HG03159 (cell line): ENCODE data around the gene AFF3.

Experiments used
- ATAC-seq: cut with Tn5 transposase; IDR thresholded peaks from one replicate; pipeline ENCODE4 v1.9.1; 2021; ENCODE audit warnings: mild to moderate bottlenecking, moderate library complexity; ENCODE audit not compliant: unreplicated experiment

The AFF3 gene

DNA sequence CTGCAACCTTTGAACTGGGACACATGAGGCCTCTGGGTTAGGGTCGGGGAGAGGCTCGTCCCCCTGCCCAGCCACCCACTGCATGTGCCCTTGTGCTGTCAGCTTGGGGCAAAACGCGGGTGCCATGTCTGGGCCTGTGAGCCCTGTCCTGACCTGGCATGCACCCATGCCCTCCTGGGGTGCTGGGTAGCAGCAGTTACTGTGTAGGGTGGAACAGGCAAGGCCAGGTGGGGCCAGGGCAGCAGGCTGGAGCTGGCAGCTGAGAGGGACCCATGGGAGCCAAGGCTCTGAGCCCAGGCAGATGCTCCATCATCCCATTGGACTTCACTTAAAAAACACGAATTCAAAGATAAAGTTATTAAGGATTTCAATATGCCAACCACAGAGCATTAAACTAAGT, 518.8 kb downstream of the AFF3 start:
- ATAC-seq: no peak

DNA sequence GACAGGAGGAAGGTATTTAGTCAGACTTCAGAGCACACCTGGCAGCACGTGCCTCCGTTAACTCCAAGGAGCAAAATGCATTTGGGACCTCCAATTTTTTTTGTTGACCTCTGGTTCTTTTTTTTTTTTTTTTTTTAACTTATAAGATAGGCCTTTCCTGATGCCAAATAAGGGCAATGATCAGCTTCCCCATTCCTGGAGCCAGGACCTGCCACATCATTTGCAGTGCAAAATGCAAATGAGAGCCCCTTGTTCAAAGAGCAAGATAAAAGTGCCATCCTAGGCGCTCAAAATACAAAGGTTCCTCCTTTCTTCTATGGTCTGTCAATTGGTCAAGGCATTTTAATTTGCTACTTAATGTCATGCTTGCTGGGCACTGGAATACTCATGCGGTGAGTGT, 519.4 kb downstream of the AFF3 start:
- ATAC-seq: no peak

DNA sequence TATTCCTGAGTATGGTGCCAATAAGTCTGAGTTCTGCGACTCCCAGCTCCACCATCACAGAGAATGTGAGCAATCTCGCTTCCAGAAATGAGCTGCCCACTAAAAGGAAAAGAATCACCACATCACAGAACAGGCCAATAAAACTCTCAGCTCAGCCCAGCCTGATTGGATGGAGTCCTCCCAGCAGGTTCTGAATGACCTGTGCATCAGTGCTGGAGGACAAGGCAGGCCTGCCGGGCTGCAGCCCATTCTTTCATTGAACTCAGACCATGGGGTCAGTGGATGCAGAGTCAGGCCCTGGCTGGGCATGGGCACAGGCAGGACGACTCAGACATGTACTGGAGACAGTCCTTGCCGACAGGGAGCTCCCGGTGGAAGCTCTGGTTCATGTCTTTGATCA, 519.9 kb downstream of the AFF3 start:
- no peak for ATAC-seq

DNA sequence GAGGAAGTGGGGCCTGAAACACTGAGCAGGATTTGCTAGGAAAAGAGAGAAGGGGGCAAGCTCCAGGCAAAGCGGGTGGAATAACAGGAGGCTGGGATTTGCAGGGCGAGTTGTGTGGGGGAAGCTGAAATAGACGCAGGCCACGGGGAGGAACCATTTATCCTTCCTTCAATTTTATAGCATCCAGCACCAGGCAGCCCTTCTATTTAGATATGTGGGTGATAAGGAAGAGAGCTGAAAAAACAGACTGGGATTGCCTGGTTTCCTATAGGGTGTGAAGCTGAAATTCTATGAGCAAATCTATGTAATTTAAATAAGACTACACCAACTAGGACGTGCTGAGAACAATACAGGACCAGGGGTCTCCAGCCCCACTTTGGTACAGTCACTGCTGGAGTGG, 520.6 kb downstream of the AFF3 start:
- no peak for ATAC-seq

DNA sequence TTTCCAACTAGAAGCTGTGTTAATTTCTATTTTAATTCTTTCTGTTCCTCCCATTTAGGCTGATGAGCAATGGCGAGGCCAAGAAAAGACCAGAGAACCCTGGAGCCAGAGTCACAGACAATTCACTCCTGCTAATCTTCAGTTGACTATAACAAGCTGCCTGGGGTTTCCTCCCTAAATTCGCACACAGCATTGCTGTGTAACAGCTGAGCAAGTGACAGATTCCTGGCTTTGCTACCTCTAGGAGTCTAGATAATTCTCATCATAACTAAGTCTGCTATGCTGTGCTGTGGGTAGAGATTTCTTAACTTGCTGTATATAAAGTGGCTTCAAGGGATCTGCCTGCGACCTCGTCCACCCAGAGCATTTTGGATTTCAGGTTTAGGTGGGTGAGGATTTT, 521.3 kb downstream of the AFF3 start:
- ATAC-seq: no peak

DNA sequence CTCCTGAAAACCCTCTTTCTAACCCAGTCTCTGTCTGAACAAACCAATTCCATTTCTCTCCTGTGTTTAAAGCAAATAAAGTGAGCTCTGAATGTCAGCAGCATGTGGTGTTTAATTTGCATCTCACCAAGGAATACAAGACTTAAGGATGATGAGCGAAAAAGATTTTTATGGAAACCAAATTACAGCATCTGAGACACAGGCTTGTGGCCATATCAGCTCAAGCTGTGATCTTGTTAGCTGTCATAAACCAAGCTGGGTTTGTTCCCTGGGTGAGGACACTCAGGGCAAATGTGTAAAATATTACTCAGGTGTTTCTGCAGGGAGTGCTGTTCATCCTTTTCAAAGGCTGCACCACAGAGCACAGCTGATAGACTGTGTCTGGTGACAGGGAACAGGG, 523.2 kb downstream of the AFF3 start:
- no peak for ATAC-seq

DNA sequence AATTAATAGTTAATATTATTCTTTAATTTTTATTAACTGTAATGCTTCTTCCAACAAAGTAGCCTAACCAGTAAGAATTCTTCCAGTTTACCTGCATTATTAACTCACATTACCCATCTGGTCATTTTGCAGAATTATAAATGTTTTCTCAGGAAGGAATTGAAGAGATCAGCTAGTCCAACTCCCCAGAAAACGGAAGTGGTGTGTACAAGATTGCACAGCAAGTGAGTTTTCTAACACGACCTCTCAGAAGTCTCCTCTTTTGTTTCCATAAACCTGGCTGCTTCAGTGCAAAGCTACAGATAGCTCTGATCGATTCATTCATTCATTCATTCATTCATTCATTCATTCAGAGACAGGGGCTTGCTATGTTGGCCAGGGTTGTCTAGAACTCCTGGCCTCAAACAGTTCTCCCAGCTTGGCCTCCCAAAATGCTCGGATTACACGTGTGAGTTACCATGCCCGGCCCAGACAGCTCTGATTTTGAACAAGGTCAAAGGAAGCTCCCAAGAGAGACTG, 523.8 kb downstream of the AFF3 start:
- ATAC-seq: no peak

DNA sequence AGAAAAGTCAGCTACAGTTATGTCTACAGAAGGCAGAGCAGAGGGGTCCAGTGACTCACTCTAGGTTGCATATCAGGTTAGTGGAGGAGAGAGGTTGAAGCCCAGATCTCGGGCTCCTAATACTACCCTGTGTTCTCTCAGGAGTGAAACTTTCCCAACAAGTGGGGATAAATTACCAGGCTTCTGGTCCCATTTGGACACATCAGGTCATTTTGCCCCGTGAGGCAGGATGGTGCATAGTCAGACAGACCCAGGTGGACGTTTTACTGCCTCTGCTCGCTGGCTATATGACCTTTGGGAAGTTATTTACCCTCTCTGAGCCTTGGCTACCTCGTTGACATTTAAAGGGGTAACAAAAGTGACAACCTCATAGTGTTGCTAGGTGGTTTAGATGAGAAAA, 524.6 kb downstream of the AFF3 start:
- ATAC-seq: no peak

DNA sequence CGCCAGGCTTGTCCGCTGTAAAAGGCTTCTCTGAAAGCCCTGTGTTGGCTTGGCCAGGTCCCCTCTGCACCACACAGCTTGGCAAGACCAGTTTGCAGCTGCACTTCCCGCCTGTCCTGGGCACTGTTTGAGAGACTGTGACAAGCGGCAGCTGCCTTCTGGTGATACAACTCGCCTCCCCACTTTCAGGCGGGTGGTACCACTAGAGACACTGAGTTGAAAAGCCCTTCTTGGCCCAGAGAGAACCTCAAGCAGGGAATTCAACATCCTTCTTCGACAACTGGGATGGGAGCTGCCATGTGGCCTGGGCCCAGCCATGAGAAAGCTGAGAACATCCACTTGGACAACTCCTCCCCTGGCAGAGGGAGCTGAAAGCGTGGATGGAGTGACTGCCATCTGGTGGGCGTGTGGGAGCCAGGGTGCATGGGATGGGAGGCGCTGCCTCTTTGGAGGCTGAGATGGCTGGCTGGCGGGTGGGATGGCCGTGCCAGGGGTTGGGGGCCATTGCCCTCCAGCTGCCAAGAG, 527.1 kb downstream of the AFF3 start:
- ATAC-seq: no peak

DNA sequence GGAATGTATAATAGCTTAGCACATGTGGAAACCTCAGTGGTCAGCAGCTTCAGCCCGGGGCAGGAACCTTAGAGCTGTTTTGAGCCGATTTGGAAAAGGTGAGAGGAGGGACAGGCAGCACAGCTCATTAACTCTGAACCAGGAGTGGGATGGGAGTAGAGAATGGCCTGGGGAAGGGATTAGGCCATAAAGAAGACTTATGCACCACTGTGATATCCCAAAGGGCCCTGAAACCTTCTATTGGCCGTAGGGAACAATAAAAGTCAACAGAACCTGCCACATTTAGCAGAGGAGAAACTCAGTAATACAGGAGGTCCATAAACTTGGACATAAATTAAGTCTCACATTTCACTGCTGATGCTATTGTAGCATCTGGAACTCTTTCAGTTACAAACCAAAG, 528.4 kb downstream of the AFF3 start:
- ATAC-seq: no peak

DNA sequence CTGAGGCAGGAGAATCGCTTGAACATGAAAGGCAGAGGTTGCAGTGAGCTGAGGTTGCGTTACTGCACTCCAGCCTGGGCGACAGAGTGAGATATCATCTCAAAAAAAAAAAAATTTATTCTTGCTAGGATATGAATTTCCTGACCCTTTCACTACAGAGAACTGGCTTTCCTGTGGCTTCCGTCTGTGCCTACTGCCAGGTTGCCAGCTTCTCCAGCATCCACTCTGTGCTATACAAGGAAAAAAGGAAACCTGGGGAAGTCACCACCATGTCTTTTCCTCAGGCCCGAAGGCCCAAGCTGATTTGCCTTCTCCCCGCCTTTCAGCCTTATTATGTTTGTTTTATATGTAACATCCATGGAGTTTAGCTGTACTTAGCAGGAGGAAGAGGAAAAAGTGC, 530.6 kb downstream of the AFF3 start:
- ATAC-seq: no peak

DNA sequence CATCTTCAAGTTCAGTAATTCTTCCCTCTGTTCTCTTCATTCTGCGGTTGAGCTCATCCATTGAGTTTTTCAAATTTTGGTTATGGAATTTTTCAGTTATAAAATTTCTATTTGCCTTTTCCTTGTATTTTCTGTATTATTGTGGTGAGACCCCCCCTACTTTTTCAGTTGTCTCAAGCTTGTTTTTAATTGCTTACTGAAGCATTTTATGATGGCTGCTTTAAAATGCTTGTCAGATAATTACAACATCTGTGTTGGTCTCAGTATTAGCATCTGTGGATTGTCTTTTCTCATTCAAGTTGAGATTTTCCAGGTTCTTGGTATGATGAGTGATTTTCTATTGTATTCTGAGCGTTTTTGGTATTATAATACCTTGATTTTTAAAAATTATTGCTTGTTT, 531.4 kb downstream of the AFF3 start:
- ATAC-seq: no peak

DNA sequence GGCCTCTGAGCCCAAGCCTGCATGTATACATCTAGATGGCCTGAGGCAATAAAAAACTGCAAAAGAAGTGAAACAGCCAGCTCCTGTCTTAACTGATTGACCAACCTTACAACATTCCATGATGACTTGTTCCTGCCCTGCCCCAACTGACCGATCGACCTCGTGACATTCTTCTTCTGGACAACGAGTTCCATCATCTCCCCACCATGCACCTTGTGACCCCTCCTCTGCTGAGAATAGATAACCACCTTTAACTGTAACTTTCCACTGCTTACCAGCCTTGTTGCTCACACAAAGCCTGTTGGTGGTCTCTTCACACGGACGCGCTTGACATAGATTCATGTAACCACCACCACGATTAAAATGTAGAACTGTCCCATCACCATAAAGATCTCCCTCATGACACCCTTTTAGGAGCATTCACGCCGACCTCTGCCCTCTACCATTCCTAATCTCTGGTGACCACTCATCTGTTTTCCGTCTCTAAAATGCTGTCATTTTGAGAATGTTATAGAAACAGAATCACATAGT, 532.5 kb downstream of the AFF3 start:
- no peak for ATAC-seq

DNA sequence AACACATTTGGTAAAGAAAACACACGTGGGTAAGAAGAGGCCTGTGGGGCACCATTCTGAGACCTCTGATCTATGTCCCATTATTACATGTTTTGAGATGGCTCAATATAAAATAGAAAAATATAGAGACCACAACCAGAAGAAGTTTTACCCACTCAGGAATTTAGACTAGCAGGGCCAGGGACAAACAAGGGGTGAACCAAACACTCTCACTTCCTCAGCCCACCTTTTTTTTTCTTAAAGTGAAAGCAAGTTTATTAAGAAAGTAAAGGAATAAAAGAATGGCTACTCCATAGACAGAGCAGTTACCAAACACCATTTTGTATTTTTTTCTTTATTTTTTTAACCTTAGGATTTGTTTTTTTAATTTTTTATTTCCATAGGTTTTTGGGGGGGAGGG, 533.5 kb downstream of the AFF3 start:
- ATAC-seq: no peak

DNA sequence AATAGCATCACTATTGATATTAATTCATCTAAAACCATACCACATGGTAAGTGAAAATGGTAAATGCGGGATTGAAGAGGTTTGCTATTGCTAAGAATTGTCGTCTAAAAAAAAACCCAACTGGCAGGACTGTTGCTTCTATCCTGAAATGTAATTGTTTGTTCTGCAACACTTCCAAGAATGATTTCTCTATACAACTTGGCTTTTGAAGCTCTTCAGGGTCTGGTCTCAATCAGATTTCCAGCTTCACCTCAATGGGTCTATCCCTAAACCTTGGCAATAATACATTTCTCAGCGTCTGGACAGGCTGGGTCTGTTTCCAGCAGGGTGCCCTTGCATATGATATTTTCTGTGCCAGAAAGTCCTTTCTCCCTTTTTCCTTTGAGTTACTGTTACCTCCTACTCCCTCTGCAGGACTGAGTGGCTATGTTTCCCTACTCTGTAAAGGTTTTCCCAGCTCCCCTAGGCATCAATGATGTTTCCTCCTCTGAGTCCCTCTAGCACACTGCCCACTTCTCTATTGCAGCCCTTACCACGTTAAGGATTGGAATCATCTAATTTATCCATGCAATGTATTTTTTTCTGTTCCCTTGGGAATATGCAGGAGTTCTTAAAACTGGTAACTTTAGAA, 534.4 kb downstream of the AFF3 start:
- no peak for ATAC-seq

DNA sequence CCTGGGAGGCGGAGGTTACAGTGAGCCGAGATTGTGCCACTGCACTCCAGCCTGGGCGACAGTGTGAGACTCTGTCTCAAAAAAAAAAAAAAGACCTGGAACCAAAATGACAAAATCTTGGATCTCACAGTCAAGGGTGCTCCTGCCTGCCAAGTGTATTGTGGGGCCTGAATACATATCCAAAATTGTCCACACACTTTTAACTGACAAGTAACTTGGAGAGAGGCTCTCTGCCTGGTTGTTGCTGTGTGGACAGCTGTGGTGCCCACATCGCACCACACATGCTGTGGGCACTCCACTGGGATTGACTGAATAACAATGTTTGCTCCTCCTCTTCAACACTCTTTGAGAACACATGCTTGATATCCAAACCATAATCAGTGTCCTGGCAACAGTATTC, 534.9 kb downstream of the AFF3 start:
- ATAC-seq: no peak

DNA sequence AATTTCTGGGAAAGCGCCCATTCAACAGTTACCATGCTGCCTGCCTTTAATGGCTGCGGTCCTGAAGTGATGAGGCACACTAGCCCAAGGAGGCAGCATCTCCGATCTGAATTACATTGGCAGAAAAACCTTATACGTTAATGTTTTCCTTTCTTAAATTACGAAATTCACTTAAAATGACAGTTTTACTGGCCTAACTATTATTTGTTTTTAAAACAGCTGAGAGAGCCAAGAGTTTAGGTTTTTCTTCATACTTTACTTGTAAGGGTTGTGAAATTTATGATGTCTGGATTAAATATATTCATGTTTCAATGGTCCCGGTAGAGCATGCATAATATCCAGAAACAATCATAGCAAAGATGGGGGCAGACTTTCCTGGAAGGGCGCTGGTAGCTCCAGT, 537.4 kb downstream of the AFF3 start:
- no peak for ATAC-seq

DNA sequence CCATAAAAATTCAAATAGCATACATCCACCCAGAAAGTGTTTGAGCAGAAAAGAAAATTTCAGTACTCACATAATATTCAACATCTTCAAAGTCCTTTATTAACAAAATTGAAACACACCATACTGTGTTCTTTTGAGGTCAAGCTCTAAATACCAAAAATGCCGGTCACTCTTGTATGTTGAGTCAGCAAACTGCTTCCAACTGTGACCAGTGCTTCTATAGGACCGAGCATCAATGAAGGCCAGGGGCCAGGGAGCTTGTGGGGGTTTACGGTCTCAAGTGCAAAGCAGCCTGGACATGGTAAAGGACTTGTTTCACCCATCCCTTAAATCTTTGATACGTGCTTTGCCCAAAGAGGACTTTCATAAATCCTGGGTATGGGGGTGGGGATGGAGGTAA, 539.9 kb downstream of the AFF3 start:
- ATAC-seq: no peak

DNA sequence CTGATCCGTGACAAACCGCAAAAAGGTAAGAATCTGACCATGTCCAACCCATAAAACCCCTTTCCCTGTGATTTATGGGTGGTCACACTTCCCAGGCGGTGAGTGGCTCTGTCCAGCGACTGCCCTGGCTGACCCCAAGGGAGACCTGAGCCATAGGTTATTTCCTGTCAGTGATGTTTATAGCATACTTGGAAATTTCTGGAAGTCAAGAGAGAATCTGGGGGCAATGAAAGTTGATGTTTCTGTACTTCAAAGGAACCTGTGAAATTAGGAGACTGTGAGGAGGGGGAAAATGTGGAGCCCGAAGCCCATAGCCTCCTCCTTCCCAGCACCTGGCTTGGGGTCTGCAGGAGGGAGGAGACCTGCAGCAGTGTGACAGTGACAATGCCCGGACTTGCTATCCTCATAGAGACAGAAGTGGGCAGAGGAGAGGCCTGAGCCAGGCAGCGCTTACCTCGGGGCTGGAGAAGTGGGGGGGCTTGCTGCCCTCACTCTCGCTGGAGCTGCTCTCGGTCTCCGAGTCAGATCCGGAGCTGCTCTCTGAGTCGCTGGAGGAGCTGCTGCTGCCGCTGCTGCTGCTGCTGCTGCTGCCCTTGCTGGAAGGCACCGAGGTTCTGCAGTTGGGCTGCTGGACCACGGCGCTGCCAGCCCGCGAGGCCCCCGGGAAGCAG, 541.3 kb downstream of the AFF3 start:
- no peak for ATAC-seq

DNA sequence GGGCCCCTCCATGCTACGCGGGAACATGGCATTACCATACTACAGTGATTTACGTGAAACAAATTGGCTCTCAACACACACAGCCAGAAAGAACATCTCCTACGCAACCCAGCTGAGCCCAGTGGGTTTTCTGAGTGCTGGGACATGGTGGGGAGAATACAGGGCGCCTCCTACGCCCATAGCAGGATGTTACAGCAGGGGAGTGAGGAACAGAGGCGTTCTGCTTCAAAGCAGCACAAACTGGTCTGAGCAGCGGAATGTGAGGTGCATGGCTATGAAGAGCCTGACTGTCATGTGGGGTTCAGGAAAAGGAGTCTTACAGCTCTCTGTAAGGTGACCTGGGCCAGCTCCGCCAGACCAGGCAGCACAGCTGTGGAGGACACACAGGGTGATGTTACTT, 543.9 kb downstream of the AFF3 start:
- no peak for ATAC-seq

DNA sequence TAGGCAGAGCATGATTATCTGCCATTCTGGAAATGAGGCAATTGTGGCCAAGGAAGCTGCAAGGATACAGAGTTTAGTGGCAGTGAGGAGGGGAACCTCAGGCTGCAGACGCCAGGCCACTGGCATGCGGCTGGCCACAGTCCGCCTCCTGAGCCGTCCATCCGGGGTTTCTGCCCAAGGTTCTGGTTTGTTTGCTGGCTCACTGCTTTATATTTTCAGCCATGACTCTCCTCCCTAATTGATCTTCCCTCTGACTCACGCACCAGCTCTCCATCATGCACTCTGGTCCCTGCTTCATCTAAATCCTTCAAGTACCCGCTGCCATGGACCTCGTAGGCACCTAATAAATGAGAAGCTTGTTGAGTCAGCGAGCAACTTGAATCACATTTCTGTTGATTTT, 544.8 kb downstream of the AFF3 start:
- ATAC-seq: no peak

DNA sequence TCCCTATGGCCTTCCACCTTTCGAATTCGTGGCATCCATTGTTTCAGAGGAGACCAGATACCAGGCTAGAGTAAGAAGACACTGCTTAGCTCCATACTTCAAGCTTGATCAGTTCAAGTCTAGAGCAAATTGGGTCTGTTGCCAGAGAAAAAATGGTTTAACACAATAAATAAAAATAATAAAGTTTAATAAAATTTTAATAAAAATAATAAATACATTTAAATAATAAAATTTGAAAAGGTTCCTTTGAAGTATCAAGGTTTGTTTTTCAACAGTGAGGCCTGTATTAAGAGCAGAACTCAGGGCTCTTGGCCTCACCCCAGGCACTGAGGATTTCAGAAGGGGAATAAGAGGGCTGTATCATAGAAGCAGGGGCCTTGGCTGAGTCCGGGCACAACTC, 547.0 kb downstream of the AFF3 start:
- no peak for ATAC-seq
